Stimulated activated CD8-positive, alpha-beta memory T cell treated with anti-CD3 and anti-CD28 coated beads, Interleukin-4, amount 100 ng/mL, for 1 hour (primary cell): ENCODE measurements around the gene HERC3.

Experiments used
- DNase-seq, 2 donors: peaks; one replicate each; pipeline ENCODE4 v3.0.0-alpha.2; 2020; ENCODE audit warnings: low read depth in 2 of 2, low spot score in 1 of 2

The HERC3 gene

GRCh38 chr4:88713782-88714181 lies 121.5 kb downstream of the HERC3 start:
- no peak for DNase-seq

GRCh38 chr4:88718098-88718497 lies 125.8 kb downstream of the HERC3 start:
- no peak for DNase-seq

- DNase-seq, result no peak
Observed at GRCh38 chr4:88719381-88719780, 127.1 kb downstream of the HERC3 start.

GRCh38 chr4:88720451-88721428 lies 128.5 kb downstream of the HERC3 start:
- DNase-seq, result no peak

- no peak for DNase-seq
Observed at GRCh38 chr4:88722276-88722780, 130.0 kb downstream of the HERC3 start.

- DNase-seq, result no peak
Observed at GRCh38 chr4:88722828-88723227, 130.5 kb downstream of the HERC3 start.

GRCh38 chr4:88724406-88724805 lies 132.1 kb downstream of the HERC3 start:
- no peak for DNase-seq

GRCh38 chr4:88725143-88725542 lies 132.9 kb downstream of the HERC3 start:
- no peak for DNase-seq

GRCh38 chr4:88725986-88726385 lies 133.7 kb downstream of the HERC3 start:
- no peak for DNase-seq

GRCh38 chr4:88728146-88728545 lies 135.9 kb downstream of the HERC3 start:
- no peak for DNase-seq

- DNase-seq, result no peak
Observed at GRCh38 chr4:88729146-88729760, 137.0 kb downstream of the HERC3 start.

- DNase-seq, result no peak
Observed at GRCh38 chr4:88730811-88731210, 138.5 kb downstream of the HERC3 start.

GRCh38 chr4:88731381-88731780 lies 139.1 kb downstream of the HERC3 start:
- DNase-seq, result no peak

- DNase-seq, result no peak
Observed at GRCh38 chr4:88732714-88733368, 140.6 kb downstream of the HERC3 start.

- no peak for DNase-seq
Observed at GRCh38 chr4:88734403-88734949, 142.2 kb downstream of the HERC3 start.

GRCh38 chr4:88735564-88735963 lies 143.3 kb downstream of the HERC3 start:
- no peak for DNase-seq

- DNase-seq, result no peak
Observed at GRCh38 chr4:88736264-88736663, 144.0 kb downstream of the HERC3 start.

GRCh38 chr4:88737307-88737941 lies 145.1 kb downstream of the HERC3 start:
- no peak for DNase-seq

GRCh38 chr4:88738180-88738579 lies 145.9 kb downstream of the HERC3 start:
- no peak for DNase-seq

GRCh38 chr4:88742561-88742960 lies 150.3 kb downstream of the HERC3 start:
- DNase-seq, result no peak

- DNase-seq, result no peak
Observed at GRCh38 chr4:88743696-88744095, 151.4 kb downstream of the HERC3 start.
